GM12864 (cell line): ENCODE data around the gene SORL1.

Experiments used
- DNase-seq: peaks from one replicate; pipeline ENCODE4 v3.0.0-alpha.2; 2011; ENCODE audit warnings: low read depth
- H3K4me3 ChIP-seq: 2 replicates; pipeline ENCODE4 v1.5.1; 2011; ENCODE audit warnings: mild to moderate bottlenecking, low read depth, low read length, control low read depth
- CTCF ChIP-seq: IDR thresholded peaks from 2 replicates; pipeline ENCODE4 v1.5.1; 2011; ENCODE audit warnings: low read depth, mild to moderate bottlenecking, moderate library complexity, low read length, control low read depth, inconsistent platforms; ENCODE audit errors: missing control alignments

Gene SORL1

DNA sequence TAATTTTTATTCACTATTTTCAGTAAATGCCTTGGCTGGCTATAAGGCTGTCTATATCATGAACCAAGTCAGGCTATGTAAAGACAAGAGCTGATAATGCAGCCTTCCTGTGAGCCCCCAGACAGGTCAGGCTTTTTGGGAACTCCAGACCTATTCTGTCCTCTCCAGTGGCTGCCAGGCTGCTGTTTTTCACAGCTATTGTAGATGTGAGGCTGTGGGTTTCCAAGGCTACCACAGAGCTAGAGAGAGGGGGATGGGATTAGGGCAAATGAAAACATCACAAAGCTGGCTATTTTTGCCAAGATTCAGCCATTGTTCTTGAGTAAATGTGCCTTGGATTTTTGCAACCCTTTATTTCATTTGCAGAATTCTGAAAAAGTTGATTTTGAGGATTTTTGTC lies 56.3 kb downstream of the SORL1 start:
- no peak overlapping the region for H3K4me3 ChIP-seq
- TF ChIP-seq CTCF = no peak
- DNase-seq = no peak

- TF ChIP-seq CTCF = no peak
- DNase-seq = no peak
- H3K4me3 ChIP-seq = no peak overlapping the region
Measured at GRCh38 chr11:121510438-121510837, 58.3 kb downstream of the SORL1 start.

- no peak for DNase-seq
- no peak overlapping the region for H3K4me3 ChIP-seq
- no peak for TF ChIP-seq CTCF
Measured at GRCh38 chr11:121512468-121513465, 60.7 kb downstream of the SORL1 start.

- H3K4me3 ChIP-seq = no peak overlapping the region
- no peak for TF ChIP-seq CTCF
- DNase-seq = no peak
Measured at GRCh38 chr11:121513807-121514206, 61.7 kb downstream of the SORL1 start.

GRCh38 chr11:121514432-121515334 lies 62.6 kb downstream of the SORL1 start:
- H3K4me3 ChIP-seq = no peak overlapping the region
- DNase-seq = no peak
- no peak for TF ChIP-seq CTCF

- no peak for DNase-seq
- H3K4me3 ChIP-seq = no peak overlapping the region
- TF ChIP-seq CTCF = no peak
Measured at GRCh38 chr11:121515335-121515671, 63.2 kb downstream of the SORL1 start.
